HG03469 (cell line): ENCODE results near the gene OR4F15.
"Not testable (repeated sequence)": the region's sequence is repeated elsewhere in the genome, so short reads cannot be mapped to it uniquely, and the experiment has no call there.

Experiments
- ATAC-seq: cut with Tn5 transposase; IDR thresholded peaks from one replicate; pipeline ENCODE4 v1.9.1; 2021; ENCODE audit warnings: mild to moderate bottlenecking, moderate library complexity, moderate number of reproducible peaks; ENCODE audit not compliant: unreplicated experiment

OR4F15 gene

DNA sequence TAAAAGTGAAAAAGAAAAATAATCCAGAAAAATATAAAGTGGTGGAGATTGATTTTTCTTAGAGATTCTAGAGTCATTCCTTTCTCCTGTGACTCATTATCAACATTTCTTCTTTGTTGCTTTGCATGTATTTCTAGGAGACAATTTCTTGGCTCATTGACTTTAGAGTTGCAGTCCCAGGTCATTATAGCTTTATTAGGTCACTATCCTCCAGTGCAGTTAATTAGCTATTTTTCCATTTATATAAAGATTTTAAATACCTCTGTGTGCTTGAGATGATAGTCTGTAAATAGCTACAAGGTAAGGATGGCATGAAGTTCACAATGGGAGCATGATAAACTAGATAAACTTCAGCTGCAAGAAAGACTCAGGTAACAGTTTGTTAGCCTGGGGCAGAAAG is at the start of gene OR4F15:
TSS of gene OR4F15 (plus strand) at position 301 of the 400 bp plus-strand sequence. CDS start 5,985 bp downstream, outside the sequence.
- ATAC-seq: no peak

DNA sequence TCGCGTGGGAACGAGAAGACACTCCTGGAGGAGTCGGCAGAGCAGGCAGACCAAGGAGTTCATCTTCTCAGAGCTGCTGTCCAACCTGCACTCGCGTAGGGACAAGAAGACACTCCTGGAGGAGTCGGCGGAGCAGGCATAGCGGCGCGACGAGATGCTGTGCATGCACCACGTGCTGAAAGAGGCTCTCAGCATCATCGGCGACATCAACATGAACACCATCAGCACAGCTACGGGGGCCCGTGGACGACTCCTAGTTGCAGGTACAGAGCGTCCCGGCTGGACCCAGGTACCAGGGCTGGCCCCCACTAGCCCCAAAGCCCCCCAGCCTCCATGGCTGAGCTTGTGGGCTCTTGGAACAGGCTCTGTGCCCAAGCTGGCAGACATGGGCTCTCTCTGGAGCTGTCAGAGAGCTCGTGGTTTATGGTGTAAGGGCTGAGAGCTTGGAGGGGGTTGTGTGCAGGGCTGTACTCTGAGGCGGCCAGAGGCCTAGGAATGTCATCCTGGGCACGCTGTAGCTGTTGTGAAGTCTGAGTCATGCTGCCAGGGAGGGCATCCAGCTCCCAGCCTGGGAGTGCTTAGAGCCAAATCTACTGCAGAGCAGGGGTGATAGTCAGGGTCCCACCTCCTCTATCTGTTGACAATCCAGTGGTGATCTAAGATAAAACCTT is 47.2 kb upstream of the OR4F15 start:
- not testable (repeated sequence) for ATAC-seq

DNA sequence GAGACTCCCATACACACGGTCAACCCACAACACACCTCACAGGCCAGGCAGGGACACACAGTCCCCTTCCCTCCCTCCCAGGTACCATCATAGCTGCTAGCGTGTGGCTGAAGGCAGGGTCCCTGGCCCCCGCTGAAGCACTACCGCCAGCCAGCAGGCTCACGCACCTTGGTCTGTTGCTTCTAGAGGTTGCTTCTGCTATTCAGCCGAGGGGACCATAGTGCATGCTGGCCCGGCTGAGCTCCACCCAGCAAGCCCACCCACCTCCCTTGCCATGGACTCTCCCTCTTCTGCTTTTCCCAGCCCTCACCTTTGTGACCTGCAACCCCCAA is 46.7 kb upstream of the OR4F15 start:
- not testable (repeated sequence) for ATAC-seq

DNA sequence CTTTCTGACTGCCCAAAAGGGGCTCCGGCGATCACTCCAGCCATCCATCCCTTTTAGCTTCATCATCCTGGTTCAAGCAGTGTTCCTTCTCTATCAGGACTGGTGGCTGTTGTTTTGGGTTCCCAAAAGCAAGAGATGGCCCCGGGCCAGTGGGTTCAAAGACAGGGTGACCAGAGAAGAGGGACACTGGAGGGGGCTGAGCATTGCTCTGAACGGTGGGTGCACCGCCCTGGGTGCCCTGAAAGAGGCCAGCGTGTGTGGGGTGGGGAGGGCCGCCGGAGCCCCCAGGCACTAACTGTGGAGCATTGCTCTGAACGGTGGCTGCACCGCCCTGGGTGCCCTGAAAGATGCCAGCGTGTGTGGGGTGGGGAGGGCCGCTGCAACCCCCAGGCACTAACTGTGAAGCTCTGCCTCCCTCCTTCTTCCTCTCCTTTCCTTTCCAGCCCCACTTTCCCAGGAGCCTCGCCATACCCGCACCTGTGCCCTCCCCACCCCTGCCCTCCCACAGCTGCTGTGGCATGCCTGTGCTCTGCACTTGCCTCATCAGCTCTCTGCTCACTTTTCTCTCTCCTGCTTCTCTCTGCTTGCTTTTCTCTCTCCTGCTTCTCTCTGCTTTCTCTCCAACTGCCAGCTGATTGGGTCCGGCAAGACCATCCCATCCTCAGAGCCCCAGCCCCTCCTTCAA is 46.1 kb upstream of the OR4F15 start:
- ATAC-seq: no peak

DNA sequence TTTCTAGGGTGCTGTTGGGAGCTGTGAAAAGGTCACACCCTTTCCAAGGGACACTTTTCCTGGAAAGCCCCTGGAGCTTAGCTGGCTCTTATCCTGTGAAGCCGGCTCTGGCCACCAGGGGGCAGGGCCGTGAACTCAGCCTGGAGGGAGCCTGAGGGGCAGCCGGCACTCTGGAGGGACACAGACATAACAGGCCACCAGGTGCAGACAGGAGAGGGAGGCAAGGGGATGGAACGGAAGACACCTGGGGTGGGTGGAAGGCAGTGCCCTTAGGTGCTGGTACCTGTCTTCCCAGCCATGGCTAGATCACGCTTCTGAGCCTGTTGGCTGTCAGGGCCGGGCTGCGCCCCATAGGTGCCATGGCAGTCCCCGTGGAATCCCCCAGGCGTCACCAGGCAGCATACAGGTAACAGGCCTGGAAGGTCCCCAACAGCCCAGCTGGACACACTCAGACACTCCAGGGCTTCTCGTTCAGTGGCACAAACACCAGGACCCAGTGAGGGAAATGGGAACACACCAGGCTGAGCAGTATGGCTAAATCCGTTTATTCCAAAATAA is 44.8 kb upstream of the OR4F15 start:
- not testable (repeated sequence) for ATAC-seq

DNA sequence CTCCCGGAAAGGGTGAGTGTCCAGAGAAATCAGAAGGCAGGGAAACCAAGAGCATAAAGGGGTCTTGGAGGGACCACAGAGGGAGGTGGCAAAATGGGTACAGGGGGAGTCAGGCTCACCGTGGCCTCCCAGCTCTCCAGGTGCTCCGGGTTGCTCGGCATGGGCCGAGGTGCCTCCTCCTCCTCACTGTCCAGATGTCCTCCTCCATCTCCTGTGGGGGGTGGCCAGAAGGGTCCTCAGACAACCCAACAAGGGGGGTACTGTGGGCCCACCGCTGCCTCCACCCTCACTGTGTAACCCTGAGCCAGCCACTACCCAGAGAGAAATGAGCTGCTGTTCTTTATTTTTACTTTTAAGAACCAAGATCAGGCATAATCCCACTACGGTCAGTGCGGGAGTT is 39.1 kb upstream of the OR4F15 start:
- no peak for ATAC-seq

DNA sequence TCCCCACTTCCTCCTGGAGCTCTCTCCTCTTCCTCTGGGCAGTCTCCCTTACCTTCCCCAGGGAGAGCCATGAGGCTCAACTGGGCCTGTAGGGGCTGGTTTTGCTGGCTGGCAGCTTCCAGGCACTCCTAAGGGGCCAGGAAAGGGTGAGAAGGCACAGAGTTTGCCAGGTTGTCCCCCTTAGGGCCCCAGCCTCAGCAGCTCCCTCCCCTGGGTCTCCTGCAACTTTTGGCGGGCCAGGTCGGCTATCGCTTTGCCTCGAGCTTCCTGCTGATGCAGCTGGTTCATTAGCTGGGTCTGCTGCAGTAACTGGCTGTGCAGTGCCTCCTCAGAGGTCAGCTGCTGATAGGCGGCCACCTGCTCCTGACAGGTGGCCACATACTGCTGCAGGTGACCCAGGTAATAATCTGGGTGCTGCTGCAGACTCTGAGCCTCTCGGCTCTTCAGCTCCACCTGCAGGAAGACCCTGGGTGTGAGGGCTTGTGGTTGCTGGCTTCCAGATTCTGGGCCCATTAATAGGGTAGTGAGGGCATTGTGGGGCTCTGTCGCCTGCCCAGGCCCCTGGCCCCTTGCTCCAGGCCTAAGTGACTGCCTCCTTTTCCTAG is 38.4 kb upstream of the OR4F15 start:
- ATAC-seq: no peak

DNA sequence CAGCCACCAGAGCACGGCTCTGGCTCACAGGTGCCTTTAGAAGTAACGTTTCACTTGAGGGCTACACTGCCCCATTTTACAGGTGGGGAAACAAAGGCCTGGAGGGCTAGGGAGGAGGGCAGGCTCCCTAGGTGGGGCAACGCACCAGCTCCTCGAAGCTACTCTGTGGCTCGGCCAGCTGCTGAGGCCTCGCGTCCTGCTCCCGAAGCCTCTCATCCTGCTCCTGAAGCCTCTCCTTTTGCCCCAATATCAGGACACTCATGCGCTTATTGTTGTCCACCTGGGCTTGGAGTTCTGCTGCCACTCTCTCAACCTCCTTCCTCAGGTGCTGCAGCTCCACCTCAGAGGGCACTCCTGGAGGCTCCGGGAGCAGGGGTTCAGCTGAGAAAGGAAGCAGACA is 36.9 kb upstream of the OR4F15 start:
- no peak for ATAC-seq

- ATAC-seq: not testable (repeated sequence)
Measured at GRCh38 chr15:101778576-101778975, 33.4 kb upstream of the OR4F15 start.

- not testable (repeated sequence) for ATAC-seq
Measured at GRCh38 chr15:101780225-101780624, 31.8 kb upstream of the OR4F15 start.

GRCh38 chr15:101781928-101782327 is 30.1 kb upstream of the OR4F15 start:
- ATAC-seq: no peak

DNA sequence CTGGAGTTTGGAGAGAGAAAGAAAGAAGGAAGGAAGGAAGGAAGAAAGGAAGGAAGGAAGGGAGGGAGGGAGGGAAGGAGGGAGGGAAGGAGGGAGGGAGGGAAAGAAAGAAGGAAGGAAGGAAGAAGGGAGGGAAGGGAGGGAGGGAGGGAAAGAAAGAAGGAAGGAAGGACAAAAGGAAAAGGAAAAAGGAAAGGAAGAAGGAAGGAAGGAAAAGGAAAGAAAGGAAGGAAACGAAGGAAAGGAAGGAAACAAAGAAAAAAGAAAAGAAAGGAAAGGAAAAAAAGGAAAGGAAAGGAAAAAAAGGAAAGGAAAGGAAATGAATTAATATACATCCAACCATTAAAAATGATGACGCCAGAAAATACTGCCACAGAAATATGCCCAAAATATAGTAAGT is 27.4 kb upstream of the OR4F15 start:
- ATAC-seq: no peak

- not testable (repeated sequence) for ATAC-seq
Measured at GRCh38 chr15:101786422-101786821, 25.6 kb upstream of the OR4F15 start.

DNA sequence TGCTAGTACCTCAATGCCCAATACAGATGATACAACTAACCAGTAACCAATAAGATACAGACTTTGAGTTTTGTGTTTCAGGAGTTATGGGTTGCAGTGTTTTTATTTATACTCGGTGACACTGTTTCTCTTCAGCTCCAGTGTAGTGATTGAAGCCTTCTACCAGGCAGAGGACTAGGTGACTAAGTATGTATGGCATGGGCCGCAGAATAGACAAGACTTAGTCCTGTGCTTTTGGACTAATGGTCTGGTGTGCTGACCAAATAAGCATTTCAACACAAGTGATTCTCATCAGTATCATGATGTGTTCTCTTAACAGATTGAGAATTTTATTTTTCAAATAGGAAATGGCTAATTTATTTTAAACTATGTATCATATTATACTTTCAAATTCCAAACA is 24.0 kb upstream of the OR4F15 start:
- ATAC-seq: not testable (repeated sequence)

- not testable (repeated sequence) for ATAC-seq
Measured at GRCh38 chr15:101788503-101789269, 23.3 kb upstream of the OR4F15 start.

DNA sequence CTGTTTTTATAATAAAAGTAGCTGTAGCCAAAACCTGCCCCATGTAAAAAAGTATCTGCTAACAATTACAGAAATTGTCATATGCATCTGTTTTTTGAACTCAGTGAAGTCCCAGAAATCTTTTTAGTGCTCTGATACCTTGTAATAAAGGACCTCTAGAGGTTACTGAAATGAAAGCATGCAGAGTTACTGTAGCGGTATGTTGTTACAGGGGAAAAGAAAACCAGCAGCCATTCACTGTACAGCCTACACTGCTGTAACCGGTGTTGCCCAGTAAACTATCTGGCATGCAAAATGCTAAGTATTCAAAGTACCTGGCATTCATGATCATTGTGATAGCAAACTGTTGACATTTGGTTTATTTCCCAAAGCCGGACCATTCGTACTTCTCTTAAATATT is 21.3 kb upstream of the OR4F15 start:
- ATAC-seq: not testable (repeated sequence)

DNA sequence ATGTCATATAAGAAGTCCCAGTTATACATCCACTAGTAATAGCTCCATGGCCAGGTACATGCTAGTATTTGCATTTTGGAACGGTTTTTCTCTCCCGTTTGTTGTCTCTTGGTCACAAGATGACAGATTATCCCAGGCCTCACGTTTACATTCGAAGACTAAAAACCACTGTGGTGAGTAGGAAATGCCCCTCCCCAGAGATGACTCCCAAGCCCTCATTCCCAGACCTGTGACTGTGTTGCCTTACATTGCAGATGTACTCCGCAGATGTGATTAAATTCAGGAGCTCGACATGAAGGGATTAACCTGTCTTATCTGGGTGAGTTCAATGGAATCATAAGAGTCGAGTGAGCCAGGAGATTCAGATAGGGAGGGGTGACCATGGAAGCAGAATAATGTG is 18.0 kb upstream of the OR4F15 start:
- ATAC-seq: not testable (repeated sequence)

- ATAC-seq: no peak
Measured at GRCh38 chr15:101795455-101795854, 16.5 kb upstream of the OR4F15 start.

- no peak for ATAC-seq
Measured at GRCh38 chr15:101799665-101800064, 12.3 kb upstream of the OR4F15 start.

- ATAC-seq: no peak
Measured at GRCh38 chr15:101801048-101801447, 11.0 kb upstream of the OR4F15 start.

DNA sequence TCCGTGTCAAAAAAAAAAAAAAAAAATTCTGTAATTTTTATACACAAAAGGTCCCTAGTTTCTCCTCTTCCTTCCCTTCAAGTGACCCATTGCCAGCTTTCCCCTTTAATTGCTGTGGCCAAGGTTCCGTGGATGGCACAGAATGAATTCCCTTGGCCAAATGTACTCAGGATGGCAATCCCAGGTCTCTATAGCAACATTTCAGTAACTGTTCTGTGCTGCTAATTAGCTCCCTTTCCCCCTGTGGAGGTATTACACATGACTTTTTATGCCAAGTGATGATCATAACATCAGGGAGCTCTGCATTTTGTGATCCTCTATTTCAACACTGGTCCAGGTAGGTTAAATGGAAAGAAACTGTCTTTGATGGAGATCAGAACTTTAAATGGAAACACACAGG is 8.8 kb upstream of the OR4F15 start, which contains the start of gene OR4F6:
TSS of gene OR4F6 (plus strand) at position 301 of the 400 bp plus-strand sequence. CDS start 2,211 bp downstream, outside the sequence.
- no peak for ATAC-seq
